LNCaP clone FGC (cell line): ENCODE measurements around the gene KIRREL1.

Experiments
- DNase-seq: peaks from one replicate; pipeline ENCODE4 v3.0.0-alpha.2; 2011; ENCODE audit warnings: low read depth
- H3K4me3 ChIP-seq: 2 replicates; pipeline ENCODE4 v1.5.1; 2011; ENCODE audit warnings: mild to moderate bottlenecking, low read depth, low read length, control low read depth
- CTCF ChIP-seq: IDR thresholded peaks from 2 replicates; pipeline ENCODE4 v1.5.1; 2012; ENCODE audit warnings: mild to moderate bottlenecking; ENCODE audit not compliant: control insufficient read depth, insufficient read depth; ENCODE audit errors: extremely low read depth

Gene KIRREL1

GRCh38 chr1:158048371-158049067 is 55.1 kb downstream of the KIRREL1 start:
- no peak for TF ChIP-seq CTCF
- DNase-seq: no peak
- H3K4me3 ChIP-seq: no peak overlapping the region

- H3K4me3 ChIP-seq: no peak overlapping the region
- DNase-seq: no peak
- TF ChIP-seq CTCF: no peak
Observed at GRCh38 chr1:158049853-158050252, 56.4 kb downstream of the KIRREL1 start.

- H3K4me3 ChIP-seq: no peak overlapping the region
- DNase-seq: no peak
- TF ChIP-seq CTCF: no peak
Observed at GRCh38 chr1:158053276-158053675, 59.8 kb downstream of the KIRREL1 start.

GRCh38 chr1:158054721-158055120 is 61.3 kb downstream of the KIRREL1 start:
- no peak for DNase-seq
- no peak for TF ChIP-seq CTCF
- H3K4me3 ChIP-seq: no peak overlapping the region

GRCh38 chr1:158055854-158056253 is 62.4 kb downstream of the KIRREL1 start:
- H3K4me3 ChIP-seq: no peak overlapping the region
- TF ChIP-seq CTCF: no peak
- DNase-seq: no peak

GRCh38 chr1:158056498-158056897 is 63.1 kb downstream of the KIRREL1 start:
- H3K4me3 ChIP-seq: no peak overlapping the region
- no peak for TF ChIP-seq CTCF
- DNase-seq: no peak
